ENCODE data around the gene PSMD14.

PSMD14 gene

DNA sequence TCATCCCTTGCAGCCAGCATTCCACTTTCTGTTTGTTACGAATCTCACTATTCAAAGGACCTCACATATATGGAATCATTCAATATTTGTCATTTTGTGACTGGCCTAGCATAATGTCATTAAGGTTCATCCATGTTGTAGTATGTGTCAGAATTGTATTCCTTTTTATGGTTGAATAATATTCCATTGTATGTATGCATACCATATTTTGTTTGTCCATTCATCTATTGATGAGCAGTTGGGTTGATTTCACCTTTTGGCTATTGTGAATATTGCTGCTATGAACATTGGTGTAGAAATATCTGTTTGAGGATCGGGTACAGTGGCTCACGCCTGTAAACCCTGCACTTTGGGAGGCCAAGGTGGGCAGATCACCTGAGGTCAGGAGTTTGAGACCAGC is 35.0 kb downstream of the PSMD14 start:
- Histone ChIP-seq H4K91ac (ENCODE audit: low read length) (no peak overlapping the region), H3K4me2 (ENCODE audit: low read length, poor library complexity, severe bottlenecking) (no peak overlapping the region), H4K8ac (ENCODE audit: low read length) (no peak overlapping the region), H2BK5ac (ENCODE audit: low read depth, low read length, poor library complexity, severe bottlenecking) (no peak overlapping the region), H2BK120ac (ENCODE audit: low read depth, low read length) (no peak overlapping the region), H3K4me3 (ENCODE audit: insufficient read depth in 1 of 2, low read depth in 1 of 2, low read length in 2 of 2) (no peak overlapping the region), H2BK15ac (ENCODE audit: low read depth, poor library complexity, severe bottlenecking) (no peak overlapping the region), H3K9me3 (ENCODE audit: control insufficient read depth, low read length) (no peaks in the 10 kb centered on the region), H2AK5ac (ENCODE audit: low read length, severe bottlenecking) (no peak overlapping the region), H3K9ac (ENCODE audit: low read length) (no peak overlapping the region), H3K23ac (ENCODE audit: low read length in 2 of 2) (no peak overlapping the region), H3K14ac (ENCODE audit: low read length in 2 of 2) (no peak overlapping the region), H3K27ac (ENCODE audit: low read length, poor library complexity, severe bottlenecking) (no peak overlapping the region), H3K4me1 (ENCODE audit: control insufficient read depth, insufficient read depth, low read depth, low read length) (no peaks in the 10 kb centered on the region), H3K36me3 (ENCODE audit: control insufficient read depth in 1 of 2, insufficient read depth in 2 of 2, low read depth in 1 of 2, low read length in 2 of 2) (no peaks in the 10 kb centered on the region), H3K18ac (ENCODE audit: low read depth in 1 of 2, low read length in 2 of 2) (no peak overlapping the region), H3K27me3 (ENCODE audit: control insufficient read depth in 1 of 2, insufficient read depth in 1 of 2, low read length in 2 of 2) (no peaks in the 10 kb centered on the region), H2BK12ac (ENCODE audit: low read length in 2 of 2) (no peak overlapping the region), H3K4ac (ENCODE audit: low read depth in 1 of 2, low read length in 2 of 2) (no peak overlapping the region), H2AFZ (ENCODE audit: low read depth, low read length) (no peak overlapping the region), H3K79me1 (replicated peaks; ENCODE audit: low read length, poor library complexity, severe bottlenecking) (peaks cover 15% of the 10 kb centered on the region)
- DNase-seq: no peak
- WGBS: 100% methylated on average over 3 of the region's 3 CpGs

DNA sequence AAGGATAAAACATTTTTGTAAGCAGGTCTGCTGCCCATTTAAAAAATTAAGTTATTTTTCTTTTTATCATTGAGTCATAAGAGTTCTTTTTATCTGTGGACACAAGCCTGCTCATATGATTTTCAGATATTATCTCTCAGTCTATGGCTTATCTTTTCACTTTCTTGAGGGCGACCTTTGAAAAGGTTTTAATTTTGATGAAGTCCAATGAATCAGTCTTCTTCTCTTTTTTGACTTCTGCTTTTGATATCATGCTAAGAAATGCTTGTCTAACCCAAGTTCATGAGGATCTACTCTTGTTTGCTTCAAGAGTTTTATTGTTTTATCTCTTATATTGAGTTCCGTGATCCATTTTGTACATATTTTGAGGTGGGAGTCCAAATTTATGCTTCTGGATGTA is 36.5 kb downstream of the PSMD14 start:
- Histone ChIP-seq H3K4me3 (ENCODE audit: insufficient read depth in 1 of 2, low read depth in 1 of 2, low read length in 2 of 2) (no peak overlapping the region), H2BK12ac (ENCODE audit: low read length in 2 of 2) (no peak overlapping the region), H4K91ac (ENCODE audit: low read length) (no peak overlapping the region), H3K4me2 (ENCODE audit: low read length, poor library complexity, severe bottlenecking) (no peak overlapping the region), H3K27ac (ENCODE audit: low read length, poor library complexity, severe bottlenecking) (no peak overlapping the region), H2AFZ (ENCODE audit: low read depth, low read length) (no peak overlapping the region), H2BK5ac (ENCODE audit: low read depth, low read length, poor library complexity, severe bottlenecking) (no peak overlapping the region), H3K79me1 (replicated peaks; ENCODE audit: low read length, poor library complexity, severe bottlenecking) (peaks cover 17% of the 10 kb centered on the region), H2AK5ac (ENCODE audit: low read length, severe bottlenecking) (no peak overlapping the region), H3K18ac (ENCODE audit: low read depth in 1 of 2, low read length in 2 of 2) (no peak overlapping the region), H4K8ac (ENCODE audit: low read length) (no peak overlapping the region), H3K27me3 (ENCODE audit: control insufficient read depth in 1 of 2, insufficient read depth in 1 of 2, low read length in 2 of 2) (no peaks in the 10 kb centered on the region), H3K4me1 (ENCODE audit: control insufficient read depth, insufficient read depth, low read depth, low read length) (no peaks in the 10 kb centered on the region), H3K23ac (ENCODE audit: low read length in 2 of 2) (no peak overlapping the region), H3K4ac (ENCODE audit: low read depth in 1 of 2, low read length in 2 of 2) (no peak overlapping the region), H3K36me3 (ENCODE audit: control insufficient read depth in 1 of 2, insufficient read depth in 2 of 2, low read depth in 1 of 2, low read length in 2 of 2) (no peaks in the 10 kb centered on the region), H3K9me3 (ENCODE audit: control insufficient read depth, low read length) (no peaks in the 10 kb centered on the region), H3K14ac (ENCODE audit: low read length in 2 of 2) (no peak overlapping the region), H2BK120ac (ENCODE audit: low read depth, low read length) (no peak overlapping the region), H2BK15ac (ENCODE audit: low read depth, poor library complexity, severe bottlenecking) (no peak overlapping the region), H3K9ac (ENCODE audit: low read length) (no peak overlapping the region)
- no peak for DNase-seq
- 100% methylated on average over 1 of the region's 2 CpGs for WGBS

DNA sequence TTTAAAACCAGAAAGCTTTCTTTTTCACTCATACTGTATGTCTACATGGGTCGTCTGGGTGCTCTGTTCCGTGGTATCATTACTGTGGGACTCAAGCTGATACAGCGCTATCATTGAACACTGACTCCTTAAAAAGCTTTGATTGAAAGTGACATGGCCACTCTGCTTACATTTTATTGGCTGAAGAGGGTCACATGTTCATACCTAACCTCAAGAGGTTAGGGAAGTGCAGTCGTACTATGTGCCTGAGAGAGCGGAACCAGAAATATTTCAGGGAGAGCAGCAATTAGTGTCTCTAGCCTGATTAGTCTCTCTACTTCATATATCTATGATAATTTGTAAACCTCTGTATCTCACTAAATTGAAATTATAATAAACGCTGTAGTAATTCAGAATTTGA is 43.5 kb downstream of the PSMD14 start:
- H3K27ac ChIP-seq (ENCODE audit: low read length, poor library complexity, severe bottlenecking): no peak overlapping the region
- H3K9me3 ChIP-seq (ENCODE audit: control insufficient read depth, low read length): no peaks in the 10 kb centered on the region
- H4K91ac ChIP-seq (ENCODE audit: low read length): no peak overlapping the region
- no peak overlapping the region for H3K4me2 ChIP-seq (ENCODE audit: low read length, poor library complexity, severe bottlenecking)
- peaks cover 15% of the 10 kb centered on the region for H3K79me1 ChIP-seq (replicated peaks; ENCODE audit: low read length, poor library complexity, severe bottlenecking)
- H3K4me1 ChIP-seq (ENCODE audit: control insufficient read depth, insufficient read depth, low read depth, low read length): no peaks in the 10 kb centered on the region
- no peak overlapping the region for H3K23ac ChIP-seq (ENCODE audit: low read length in 2 of 2)
- H3K14ac ChIP-seq (ENCODE audit: low read length in 2 of 2): no peak overlapping the region
- no peaks in the 10 kb centered on the region for H3K27me3 ChIP-seq (ENCODE audit: control insufficient read depth in 1 of 2, insufficient read depth in 1 of 2, low read length in 2 of 2)
- no peak for DNase-seq
- H3K4ac ChIP-seq (ENCODE audit: low read depth in 1 of 2, low read length in 2 of 2): no peak overlapping the region
- H3K4me3 ChIP-seq (ENCODE audit: insufficient read depth in 1 of 2, low read depth in 1 of 2, low read length in 2 of 2): no peak overlapping the region
- no peak overlapping the region for H2AK5ac ChIP-seq (ENCODE audit: low read length, severe bottlenecking)
- 77% methylated on average over 3 of the region's 6 CpGs for WGBS
- H2BK15ac ChIP-seq (ENCODE audit: low read depth, poor library complexity, severe bottlenecking): no peak overlapping the region
- H2BK5ac ChIP-seq (ENCODE audit: low read depth, low read length, poor library complexity, severe bottlenecking): no peak overlapping the region
- no peak overlapping the region for H3K18ac ChIP-seq (ENCODE audit: low read depth in 1 of 2, low read length in 2 of 2)
- H3K36me3 ChIP-seq (ENCODE audit: control insufficient read depth in 1 of 2, insufficient read depth in 2 of 2, low read depth in 1 of 2, low read length in 2 of 2): no peaks in the 10 kb centered on the region
- no peak overlapping the region for H4K8ac ChIP-seq (ENCODE audit: low read length)
- H3K9ac ChIP-seq (ENCODE audit: low read length): no peak overlapping the region
- H2BK120ac ChIP-seq (ENCODE audit: low read depth, low read length): no peak overlapping the region
- no peak overlapping the region for H2AFZ ChIP-seq (ENCODE audit: low read depth, low read length)
- H2BK12ac ChIP-seq (ENCODE audit: low read length in 2 of 2): no peak overlapping the region

GRCh38 chr2:161352719-161353118 is 44.5 kb downstream of the PSMD14 start:
- Histone ChIP-seq H3K4ac (ENCODE audit: low read depth in 1 of 2, low read length in 2 of 2) (no peak overlapping the region), H4K91ac (ENCODE audit: low read length) (no peak overlapping the region), H3K27me3 (ENCODE audit: control insufficient read depth in 1 of 2, insufficient read depth in 1 of 2, low read length in 2 of 2) (no peaks in the 10 kb centered on the region), H3K27ac (ENCODE audit: low read length, poor library complexity, severe bottlenecking) (no peak overlapping the region), H3K4me2 (ENCODE audit: low read length, poor library complexity, severe bottlenecking) (no peak overlapping the region), H2BK5ac (ENCODE audit: low read depth, low read length, poor library complexity, severe bottlenecking) (no peak overlapping the region), H2BK12ac (ENCODE audit: low read length in 2 of 2) (no peak overlapping the region), H3K9ac (ENCODE audit: low read length) (no peak overlapping the region), H3K9me3 (ENCODE audit: control insufficient read depth, low read length) (no peaks in the 10 kb centered on the region), H3K4me3 (ENCODE audit: insufficient read depth in 1 of 2, low read depth in 1 of 2, low read length in 2 of 2) (no peak overlapping the region), H2BK120ac (ENCODE audit: low read depth, low read length) (no peak overlapping the region), H3K18ac (ENCODE audit: low read depth in 1 of 2, low read length in 2 of 2) (no peak overlapping the region), H4K8ac (ENCODE audit: low read length) (no peak overlapping the region), H3K36me3 (ENCODE audit: control insufficient read depth in 1 of 2, insufficient read depth in 2 of 2, low read depth in 1 of 2, low read length in 2 of 2) (no peaks in the 10 kb centered on the region), H2AFZ (ENCODE audit: low read depth, low read length) (no peak overlapping the region), H2BK15ac (ENCODE audit: low read depth, poor library complexity, severe bottlenecking) (no peak overlapping the region), H3K79me1 (replicated peaks; ENCODE audit: low read length, poor library complexity, severe bottlenecking) (peaks cover 12% of the 10 kb centered on the region), H3K23ac (ENCODE audit: low read length in 2 of 2) (no peak overlapping the region), H3K14ac (ENCODE audit: low read length in 2 of 2) (no peak overlapping the region), H3K4me1 (ENCODE audit: control insufficient read depth, insufficient read depth, low read depth, low read length) (no peaks in the 10 kb centered on the region), H2AK5ac (ENCODE audit: low read length, severe bottlenecking) (no peak overlapping the region)
- DNase-seq: peak; percentile 11
